SH-SY5Y (cell line): ENCODE results near the gene RANBP6.

Experiments
- GATA2 ChIP-seq: IDR thresholded peaks from 2 replicates; pipeline ENCODE4 v1.6.1; 2011; ENCODE audit warnings: mild to moderate bottlenecking, low read depth, low read length
- GATA3 ChIP-seq: IDR thresholded peaks from 2 replicates; pipeline ENCODE4 v1.6.1; 2011; ENCODE audit warnings: low read depth, mild to moderate bottlenecking, low read length, moderate library complexity

DNA sequence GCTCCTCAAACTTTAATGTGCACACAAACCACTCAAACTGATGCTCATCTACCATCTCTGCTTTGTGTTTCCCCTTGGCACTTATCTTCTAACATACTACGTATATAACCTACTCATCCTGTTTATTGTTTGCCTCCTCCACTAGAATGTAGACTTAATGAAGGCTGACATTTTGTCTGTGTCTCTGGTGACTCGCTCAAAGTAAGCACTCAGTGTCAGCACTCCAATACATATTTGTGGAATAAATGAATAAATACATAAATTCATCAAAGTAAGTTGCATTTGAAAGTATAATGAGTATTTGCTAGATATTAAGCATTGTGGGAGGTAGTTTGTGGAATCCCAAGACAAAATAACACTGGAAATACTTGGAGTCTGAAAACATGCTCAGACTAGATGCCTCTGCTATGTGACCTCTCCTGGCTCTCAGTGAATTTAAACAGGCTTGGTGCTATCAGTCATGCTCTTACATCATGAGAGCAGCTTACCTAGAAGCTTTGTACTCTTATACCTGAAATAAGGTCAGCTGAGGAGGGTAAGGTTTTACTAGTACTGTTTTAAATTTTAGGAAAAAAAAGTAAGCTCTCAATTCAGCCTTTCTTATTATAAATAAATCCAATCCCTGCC, 37.0 kb upstream of the RANBP6 start:
- no peak for TF ChIP-seq GATA2
- no peak for TF ChIP-seq GATA3
